IMR-90 (cell line): ENCODE results near the gene PCDHGA7. TPM values are rescaled to one million over a fixed set of nuclear protein-coding genes. Genes with fewer than 3 reads are reported as not detected.

Experiments used
- ATAC-seq: fragments of 200-7000 bp; cut with Tn5 transposase; 2 replicates; pipeline ENCODE4 v1.9.1; 2020; ENCODE audit warnings: low read depth, mild to moderate bottlenecking, moderate library complexity
- BruUV-seq: library from RNA; stranded (reverse); fragments of 400-500 nt; replicated peaks from 2 replicates; lab custom pipeline; 2021; lab: Mats Ljungman, UMichigan
- CTCF ChIA-PET: fragments of 300-600 bp; formaldehyde crosslinking; extraction: SDS; loops from one replicate; lab custom pipeline; 2021; ENCODE audit warnings: antibody characterized with exemption; lab: Yijun Ruan, JAX
- POLR2A ChIA-PET: fragments of 300-600 bp; sonication (Branson Sonifier 250); formaldehyde crosslinking; loops from one replicate; lab custom pipeline; 2022; ENCODE audit warnings: antibody characterized with exemption; ENCODE audit not compliant: unreplicated experiment; lab: Charles Lee
- DNase-seq: peaks from one replicate; pipeline ENCODE4 v3.0.0; 2013
- H2AFZ ChIP-seq: replicated peaks from 2 replicates; pipeline ENCODE3; 2013; ENCODE audit warnings: low read length, mild to moderate bottlenecking; ENCODE audit not compliant: poor library complexity
- H2AK5ac ChIP-seq: 2 replicates; pipeline ENCODE4 v1.6.1; 2013; ENCODE audit warnings: low read depth, low read length, inconsistent platforms
- H2AK9ac ChIP-seq: replicated peaks from 2 replicates; pipeline ENCODE3; 2013; ENCODE audit warnings: mild to moderate bottlenecking, low read depth, low read length, moderate library complexity; ENCODE audit not compliant: poor library complexity
- H2BK120ac ChIP-seq: 2 replicates; pipeline ENCODE4 v1.6.1; 2013; ENCODE audit warnings: low read depth, low read length, inconsistent platforms
- H2BK15ac ChIP-seq: 3 replicates; pipeline ENCODE4 v1.6.1; 2013; ENCODE audit warnings: low read depth, low read length, inconsistent platforms
- H2BK20ac ChIP-seq: 2 replicates; pipeline ENCODE4 v1.6.1; 2013; ENCODE audit warnings: low read depth, mild to moderate bottlenecking, inconsistent platforms, low read length, moderate library complexity
- H2BK5ac ChIP-seq: 2 replicates; pipeline ENCODE4 v1.6.1; 2013; ENCODE audit warnings: mild to moderate bottlenecking, low read depth, low read length, inconsistent platforms; ENCODE audit not compliant: poor library complexity, severe bottlenecking
- H3K14ac ChIP-seq: replicated peaks from 2 replicates; pipeline ENCODE4 v1.6.1; 2013; ENCODE audit warnings: low read depth, low read length, inconsistent platforms
- H3K18ac ChIP-seq: 2 replicates; pipeline ENCODE4 v1.6.1; 2013; ENCODE audit warnings: low read depth, low read length, control low read depth
- H3K23ac ChIP-seq: 2 replicates; pipeline ENCODE4 v1.6.1; 2013; ENCODE audit warnings: low read depth, low read length, inconsistent platforms
- H3K27ac ChIP-seq: 2 replicates; pipeline ENCODE4 v1.5.1; 2013; ENCODE audit warnings: mild to moderate bottlenecking, control low read depth, low read length; ENCODE audit not compliant: insufficient read depth
- H3K27me3 ChIP-seq: 2 replicates; pipeline ENCODE4 v1.6.1; 2013; ENCODE audit warnings: low read length; ENCODE audit not compliant: control insufficient read depth, insufficient read depth
- H3K36me3 ChIP-seq: 2 replicates; pipeline ENCODE4 v1.6.1; 2013; ENCODE audit warnings: low read length, mixed read lengths; ENCODE audit not compliant: control insufficient read depth, insufficient read depth
- H3K4ac ChIP-seq: 2 replicates; pipeline ENCODE4 v1.6.1; 2013; ENCODE audit warnings: low read depth, low read length, inconsistent platforms
- H3K4me1 ChIP-seq: 2 replicates; pipeline ENCODE4 v1.6.1; 2013; ENCODE audit warnings: low read length, mixed read lengths; ENCODE audit not compliant: control insufficient read depth, insufficient read depth
- H3K4me2 ChIP-seq: 2 replicates; pipeline ENCODE4 v1.6.1; 2013; ENCODE audit warnings: low read depth, mild to moderate bottlenecking, control low read depth, low read length, moderate library complexity
- H3K4me3 ChIP-seq: 2 replicates; pipeline ENCODE4 v1.5.1; 2013; ENCODE audit warnings: low read depth, mild to moderate bottlenecking, control low read depth, low read length, moderate library complexity; ENCODE audit not compliant: insufficient read depth
- H3K56ac ChIP-seq: 2 replicates; pipeline ENCODE4 v1.6.1; 2013; ENCODE audit warnings: low read length, inconsistent platforms; ENCODE audit not compliant: insufficient read depth; ENCODE audit errors: extremely low read depth
- H3K79me1 ChIP-seq, 2 experiments: 2 replicates each; pipeline ENCODE4 v1.6.1; 2013; ENCODE audit warnings: low read length in 2 of 2, inconsistent platforms in 1 of 2, low read depth in 1 of 2
- H3K9ac ChIP-seq: 2 replicates; pipeline ENCODE4 v1.6.1; 2013; ENCODE audit warnings: low read depth, low read length, control low read depth
- H3K9me1 ChIP-seq: 2 replicates; pipeline ENCODE4 v1.6.1; 2013; ENCODE audit warnings: low read length, inconsistent platforms; ENCODE audit not compliant: insufficient read depth
- H3K9me3 ChIP-seq: 2 replicates; pipeline ENCODE4 v1.6.1; 2013; ENCODE audit warnings: low read length; ENCODE audit not compliant: control insufficient read depth, insufficient read depth
- H4K20me1 ChIP-seq: 2 replicates; pipeline ENCODE4 v1.6.1; 2013; ENCODE audit warnings: low read length, inconsistent platforms; ENCODE audit not compliant: insufficient read depth
- H4K5ac ChIP-seq: 2 replicates; pipeline ENCODE4 v1.6.1; 2013; ENCODE audit warnings: mild to moderate bottlenecking, low read depth, low read length, control low read depth
- H4K8ac ChIP-seq, 2 experiments: 2 replicates each; pipeline ENCODE4 v1.6.1; 2013; ENCODE audit warnings: low read depth in 2 of 2, low read length in 2 of 2, control low read depth in 1 of 2, inconsistent platforms in 1 of 2
- H4K91ac ChIP-seq: 2 replicates; pipeline ENCODE4 v1.6.1; 2013; ENCODE audit warnings: low read depth, low read length, inconsistent platforms; ENCODE audit not compliant: insufficient read depth
- BHLHE40 ChIP-seq: fragments of 150-350 bp; IDR thresholded peaks from 2 replicates; pipeline ENCODE4 v1.6.1; 2016; ENCODE audit warnings: mild to moderate bottlenecking, low read depth, low read length
- CEBPB ChIP-seq: IDR thresholded peaks from 2 replicates; pipeline ENCODE4 v1.6.1; 2012; ENCODE audit warnings: low read depth, low read length, improper control_type of control experiment
- CHD1 ChIP-seq: IDR thresholded peaks from 2 replicates; pipeline ENCODE4 v1.6.1; 2012; ENCODE audit warnings: low read depth, low read length, improper control_type of control experiment
- CTCF ChIP-seq: conservative IDR thresholded peaks from 2 replicates; pipeline ENCODE4 v1.5.1; 2012; ENCODE audit warnings: mild to moderate bottlenecking, low read depth, low read length, improper control_type of control experiment
- ELK1 ChIP-seq: fragments of 150-350 bp; IDR thresholded peaks from 2 replicates; pipeline ENCODE4 v1.6.1; 2016; ENCODE audit warnings: low read depth, mild to moderate bottlenecking, low read length, moderate library complexity, borderline replicate concordance
- FOS ChIP-seq: fragments of 150-350 bp; IDR thresholded peaks from 2 replicates; pipeline ENCODE4 v1.6.1; 2016; ENCODE audit warnings: low read depth, low read length
- MAFK ChIP-seq: IDR thresholded peaks from 2 replicates; pipeline ENCODE4 v1.6.1; 2012; ENCODE audit warnings: low read depth, low read length, improper control_type of control experiment
- MAZ ChIP-seq: IDR thresholded peaks from 2 replicates; pipeline ENCODE4 v1.6.1; 2012; ENCODE audit warnings: low read depth, mild to moderate bottlenecking, low read length, improper control_type of control experiment, moderate library complexity, borderline replicate concordance
- MXI1 ChIP-seq: IDR thresholded peaks from 2 replicates; pipeline ENCODE4 v1.6.1; 2012; ENCODE audit warnings: low read depth, mild to moderate bottlenecking, low read length, moderate library complexity, borderline replicate concordance
- NFE2L2 ChIP-seq: fragments of 150-350 bp; IDR thresholded peaks from 2 replicates; pipeline ENCODE4 v1.6.1; 2016; ENCODE audit warnings: low read depth, mild to moderate bottlenecking, low read length
- POLR2A ChIP-seq: IDR thresholded peaks from 2 replicates; pipeline ENCODE4 v1.6.1; 2012; ENCODE audit warnings: mild to moderate bottlenecking, low read depth, low read length
- RAD21 ChIP-seq: IDR thresholded peaks from 2 replicates; pipeline ENCODE4 v1.6.1; 2012; ENCODE audit warnings: low read length, improper control_type of control experiment
- RCOR1 ChIP-seq: IDR thresholded peaks from 2 replicates; pipeline ENCODE4 v1.6.1; 2012; ENCODE audit warnings: mild to moderate bottlenecking, low read length, improper control_type of control experiment; ENCODE audit not compliant: insufficient replicate concordance
- RFX5 ChIP-seq: IDR thresholded peaks from 2 replicates; pipeline ENCODE4 v1.8.0; 2012; ENCODE audit warnings: low read depth, mild to moderate bottlenecking, low read length, moderate library complexity
- SMC3 ChIP-seq: fragments of 150-350 bp; IDR thresholded peaks from 2 replicates; pipeline ENCODE4 v1.6.1; 2016; ENCODE audit warnings: low read depth, mild to moderate bottlenecking, antibody characterized with exemption, low read length, moderate library complexity
- USF2 ChIP-seq: fragments of 150-350 bp; IDR thresholded peaks from 2 replicates; pipeline ENCODE4 v1.6.1; 2017; ENCODE audit warnings: mild to moderate bottlenecking, antibody characterized with exemption, low read length, low read depth
- WGBS, 2 experiments: methylation state at CpG; one replicate each; pipeline versions ENCODE4 v1.1.5 to v1.1.7; 2013; ENCODE audit warnings: missing lambda C conversion rate in 2 of 2; ENCODE audit not compliant: insufficient read length in 1 of 2; ENCODE audit errors: extremely low coverage in 2 of 2; 5-methylcytosine and 5-hydroxymethylcytosine counted together
- dilution Hi-C: fragments of 300-500 bp; cut with HindIII; formaldehyde crosslinking; loops from one replicate; pipeline ENCODE4 v1.14.3; 2018; ENCODE audit warnings: low sequenced_read_pairs; ENCODE audit not compliant: unreplicated experiment
- in situ Hi-C: fragments of 300-500 bp; cut with MboI; formaldehyde crosslinking; loops from 3 replicates; pipeline ENCODE4 v1.14.3; 2019; ENCODE audit warnings: low sequenced_read_pairs, inconsistent platforms, mixed read lengths
- intact Hi-C: fragments of 100-400 bp; cut with micrococcal nuclease; formaldehyde crosslinking; loops from 2 replicates; pipeline ENCODE4 v1.10.0; 2022
- polyA plus RNA-seq, 3 experiments: library from polyadenylated mRNA; depleted of rRNA; stranded (reverse); fragments of >200 nt; gene quantifications; 2 replicates each; pipeline ENCODE4 v1.2.3, GENCODE V29; 2012; ENCODE audit warnings: low replicate concordance in 1 of 3
- total RNA-seq: library from RNA; depleted of rRNA; stranded (reverse); fragments of >200 nt; gene quantifications from 2 replicates; pipeline ENCODE4 v1.2.3, GENCODE V29; 2012

Gene PCDHGA7
- total and polyA plus RNA-seq, 2 of the 4 experiments (the other 2 are of a cell fraction): 3.2 to 3.4 TPM

GRCh38 chr5:141345327-141345726 is 37.2 kb upstream of the PCDHGA7 start:
- Histone ChIP-seq H2BK120ac (no peak overlapping the region), H3K9me3 (peaks cover 29% of the 10 kb centered on the region), H3K4me2 (no peak overlapping the region), H3K4ac (no peak overlapping the region), H4K8ac (no peak overlapping the region), H3K18ac (no peak overlapping the region), H2AK9ac (no peak overlapping the region), H3K14ac (no peak overlapping the region), H3K23ac (no peak overlapping the region), H3K9ac (no peak overlapping the region), H4K20me1 (no peaks in the 10 kb centered on the region), H3K27me3 (no peaks in the 10 kb centered on the region), H3K9me1 (no peaks in the 10 kb centered on the region), H3K79me1 (no peaks in the 10 kb centered on the region), H2AK5ac (no peak overlapping the region), H4K5ac (no peak overlapping the region), H3K4me1 (no peaks in the 10 kb centered on the region), H2BK5ac (no peak overlapping the region), H3K56ac (no peak overlapping the region), H3K36me3 (0 out of 2 replicates have a peak, but pooled peaks cover 2% of the 10 kb centered on the region), H2BK15ac (no peak overlapping the region), H4K91ac (no peak overlapping the region), H2AFZ (no peak overlapping the region), H2BK20ac (no peak overlapping the region), H3K4me3 (no peak overlapping the region), H3K27ac (no peak overlapping the region)
- POLR2A ChIA-PET: no interaction called here
- dilution Hi-C loops (no loop called here), in situ Hi-C loops (no loop called here), intact Hi-C loops (no loop called here)
- CTCF ChIA-PET: no interaction called here
- WGBS, 2 experiments: 33% methylated on average over 7 of the region's 20 CpGs; no CpG with 5 or more reads in 1 of the 2 experiments
- ATAC-seq (no peak), DNase-seq (no peak)
- no peak for TF ChIP-seq MXI1
- no peak for TF ChIP-seq NFE2L2
- no peak for TF ChIP-seq CTCF
- TF ChIP-seq MAZ: no peak
- TF ChIP-seq USF2: no peak
- TF ChIP-seq MAFK: no peak
- no peak for TF ChIP-seq ELK1
- no peak for TF ChIP-seq RAD21
- TF ChIP-seq CEBPB: no peak
- TF ChIP-seq SMC3: no peak
- no peak for TF ChIP-seq RFX5
- no peak for TF ChIP-seq FOS
- TF ChIP-seq RCOR1: no peak
- no peak for TF ChIP-seq CHD1
- TF ChIP-seq BHLHE40: no peak
- TF ChIP-seq POLR2A: no peak
- BruUV-seq: no TSS peak
